Measurements from ENCODE around the gene PPIE. TPM values are rescaled to one million over a fixed set of nuclear protein-coding genes. Genes with fewer than 3 reads are reported as not detected.

Gene PPIE
- total and polyA plus RNA-seq, 8 donors = 34.2 to 74.9 (median 68.0) TPM

GRCh38 chr1:39690794-39691382 lies 47.8 kb upstream of the PPIE start:
- DNase-seq = no peak
- Histone ChIP-seq H3K27ac (no peak overlapping the region), H3K9me3 (no peaks in the 10 kb centered on the region), H3K4me1 (peaks cover 11 to 24% of the 10 kb centered on the region in 2 donors), H3K4me3 (peak overlapping the region; percentile 2 to 25), H3K27me3 (peaks cover 14 to 100% of the 10 kb centered on the region in 2 donors), H3K36me3 (no peaks in the 10 kb centered on the region)
- TF ChIP-seq CTCF (IDR thresholded peaks at IDR 0.05) = no peak
- intact Hi-C loops (cut with DNase I) = no loop called here
- no peak for ATAC-seq

DNA sequence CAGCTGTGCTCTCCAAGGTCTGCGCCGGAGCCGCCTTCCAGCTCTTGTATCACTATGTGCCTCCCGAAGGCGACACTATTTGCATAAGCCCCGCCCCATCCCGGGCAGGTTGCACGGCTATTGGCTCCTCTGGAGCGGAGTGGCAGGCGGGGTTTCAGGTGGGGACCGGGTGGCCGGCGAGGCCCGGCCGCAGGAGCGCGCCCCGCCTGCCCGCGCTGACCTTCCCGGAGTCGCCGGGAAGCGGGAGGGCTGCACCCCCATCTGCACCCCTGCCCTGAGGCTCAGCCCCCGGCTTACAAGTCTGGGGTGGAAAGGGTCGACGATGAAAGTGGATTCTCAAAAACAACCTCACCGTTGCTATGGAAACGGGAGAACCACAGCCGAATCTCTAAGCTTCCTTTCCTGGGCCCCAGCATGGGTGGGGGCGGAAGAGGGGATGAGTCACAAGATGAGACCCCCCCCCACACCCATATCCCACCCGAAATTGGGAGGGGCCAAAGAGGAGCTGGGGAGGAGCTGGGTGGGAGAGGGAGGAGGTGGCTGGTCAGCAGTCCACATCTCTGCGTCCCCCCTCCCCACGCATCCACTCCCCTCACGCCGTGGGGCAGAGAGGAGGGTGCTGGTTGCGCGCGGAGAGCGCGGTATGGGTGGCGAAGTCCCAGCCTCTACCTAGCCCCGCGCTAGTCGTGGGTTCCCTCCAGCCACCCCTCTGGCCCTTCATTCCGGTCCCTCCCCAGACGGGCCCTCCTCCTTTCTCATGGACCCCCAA lies 47.1 kb upstream of the PPIE start, which contains the start of gene HPCAL4:
TSS of gene HPCAL4 (minus strand) at position 51 of the 769 bp plus-strand sequence. CDS start 6,830 bp downstream, outside the sequence.
- no peak within 1 kb of the TSS for H3K27ac ChIP-seq

DNA sequence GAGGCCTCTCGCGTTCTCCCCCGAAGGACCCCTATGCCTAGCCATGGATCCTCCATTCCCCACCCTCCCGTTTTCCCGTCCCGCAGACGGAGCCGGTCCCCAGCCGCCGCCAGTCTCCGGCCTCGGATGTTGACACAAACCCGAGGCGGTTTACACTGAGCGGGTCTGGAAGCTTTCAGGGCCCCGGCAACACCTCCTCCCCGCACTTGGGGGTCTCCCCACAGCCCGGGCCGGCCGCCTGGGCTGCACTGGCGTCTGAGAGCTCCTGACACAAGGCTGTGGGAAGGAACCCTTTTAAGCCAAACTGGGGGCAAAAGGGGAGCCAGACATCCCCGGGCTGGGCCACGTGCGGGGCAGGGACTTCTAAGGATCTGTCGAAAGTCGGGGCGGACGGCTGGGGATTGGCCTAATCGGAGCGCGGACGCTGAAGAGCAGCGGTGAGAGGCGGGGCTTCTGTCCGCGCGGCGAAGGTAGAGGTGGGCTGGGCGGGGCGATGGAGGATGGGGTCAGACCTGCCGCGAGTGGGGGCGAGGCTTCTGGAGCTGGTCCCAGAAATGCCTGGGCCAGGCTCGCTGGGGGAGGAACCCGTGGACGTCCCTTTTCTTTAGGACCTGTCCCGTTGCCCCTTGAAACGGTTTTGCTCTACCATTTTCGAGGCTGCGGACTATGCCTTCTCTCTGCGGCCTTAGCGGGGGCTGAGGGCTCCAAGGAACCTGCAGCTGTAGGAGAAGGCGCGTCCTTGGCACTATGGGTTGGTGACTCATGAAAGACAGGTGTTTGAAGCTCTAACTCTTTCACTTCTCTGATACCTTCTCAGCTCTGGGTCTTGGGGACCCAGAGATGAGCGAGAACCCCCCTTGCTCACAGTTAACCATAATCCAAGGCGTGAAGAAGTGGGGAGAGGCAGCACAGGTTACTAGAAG lies 46.3 kb upstream of the PPIE start:
- DNase-seq = peak in 3 of 4 donors; percentile 51 to 83 (median 60)
- H3K4me3 ChIP-seq = peak overlapping the region in 1 of 2 donors; percentile 25
- TF ChIP-seq CTCF (IDR thresholded peaks at IDR 0.05) = no peak
- ATAC-seq = peak; percentile 71
- peaks cover 11 to 24% of the 10 kb centered on the region in 2 donors for H3K4me1 ChIP-seq
- intact Hi-C loops (cut with DNase I) = no loop called here
- no peak overlapping the region for H3K27ac ChIP-seq
- H3K36me3 ChIP-seq = no peaks in the 10 kb centered on the region
- peaks cover 14 to 97% of the 10 kb centered on the region in 2 donors for H3K27me3 ChIP-seq
- no peaks in the 10 kb centered on the region for H3K9me3 ChIP-seq

More for the DNA sequence above, 47.1 kb upstream of the PPIE start, which contains the start of gene HPCAL4:
- no peaks in the 10 kb centered on the region for H3K9me3 ChIP-seq
- peaks cover 11 to 24% of the 10 kb centered on the region in 2 donors for H3K4me1 ChIP-seq
- H3K36me3 ChIP-seq = no peaks in the 10 kb centered on the region
- H3K27me3 ChIP-seq = peaks cover 14 to 98% of the 10 kb centered on the region in 2 donors
- TF ChIP-seq CTCF (IDR thresholded peaks at IDR 0.05) = no peak
- H3K4me3 ChIP-seq = peak within 1 kb of the TSS; percentile 2 to 25
- peak; percentile 74 to 96 (median 90) for DNase-seq
- intact Hi-C loops (cut with DNase I) = no loop called here
- peak; percentile 98 for ATAC-seq

GRCh38 chr1:39694026-39694425 lies 44.7 kb upstream of the PPIE start:
- ATAC-seq = no peak
- intact Hi-C loops (cut with DNase I) = no loop called here
- no peak for TF ChIP-seq CTCF (IDR thresholded peaks at IDR 0.05)
- H3K27me3 ChIP-seq = peaks cover 14 to 96% of the 10 kb centered on the region in 2 donors
- H3K9me3 ChIP-seq = no peaks in the 10 kb centered on the region
- peaks cover 11 to 24% of the 10 kb centered on the region in 2 donors for H3K4me1 ChIP-seq
- no peak overlapping the region for H3K4me3 ChIP-seq
- H3K36me3 ChIP-seq = no peaks in the 10 kb centered on the region
- H3K27ac ChIP-seq = no peak overlapping the region
- no peak for DNase-seq
